ENCODE results near the gene CX3CL1. TPM values are rescaled to one million over a fixed set of nuclear protein-coding genes. Genes with fewer than 3 reads are reported as not detected.
A peak's percentile ranks its signal among the peaks of the same experiment; 100 is the strongest.
"Not testable (repeated sequence)": the region's sequence is repeated elsewhere in the genome, so short reads cannot be mapped to it uniquely, and the experiment has no call there.

The CX3CL1 gene
- total RNA-seq, 1 donor from 2014 or later: 9.6 TPM

DNA sequence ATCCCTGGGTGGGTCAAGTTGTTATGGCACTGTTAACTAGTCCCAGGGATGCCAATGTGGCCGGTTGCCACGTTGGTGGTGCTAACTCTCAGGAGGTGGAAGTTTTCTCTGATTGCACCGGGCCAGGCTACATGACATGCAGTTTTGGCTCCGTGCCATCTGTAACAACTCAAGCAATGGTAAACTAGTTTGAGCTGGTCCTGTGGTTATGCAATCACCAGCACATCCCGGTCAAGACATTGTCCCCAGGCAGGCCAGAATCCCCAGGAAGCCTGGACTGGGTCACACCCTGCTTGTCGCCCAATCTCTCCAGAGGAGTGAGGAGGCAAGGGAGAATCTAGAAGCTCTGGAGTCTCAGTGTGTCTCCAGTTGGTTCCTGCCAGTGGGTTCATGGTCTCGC is 22.2 kb downstream of the CX3CL1 start:
- Histone ChIP-seq H3K36me3 (ENCODE audit: insufficient read depth, low read length) (no peaks in the 10 kb centered on the region), H3K27ac (ENCODE audit: low read depth, low read length) (no peak overlapping the region), H3K4me1 (ENCODE audit: insufficient read depth, low read length) (no peaks in the 10 kb centered on the region), H3K9ac (ENCODE audit: low read length) (no peak overlapping the region), H3K4me3 (ENCODE audit: insufficient read depth, low read depth, low read length) (no peak overlapping the region), H4K20me1 (ENCODE audit: insufficient read depth, low read length) (no peaks in the 10 kb centered on the region), H3K79me2 (ENCODE audit: insufficient read depth, low read length) (no peaks in the 10 kb centered on the region), H2AFZ (ENCODE audit: low read depth, low read length) (peak overlapping the region; percentile 18), H3K27me3 (ENCODE audit: insufficient read depth, low read length) (peaks cover 10% of the 10 kb centered on the region), H3K9me3 (ENCODE audit: insufficient read depth, low read depth, low read length) (peaks cover 3% of the 10 kb centered on the region), H3K4me2 (ENCODE audit: low read length) (no peak overlapping the region)
- Mint-ChIP-seq H3K9me3 (ENCODE audit: unreplicated experiment) (peaks cover 9% of the 10 kb centered on the region), H3K27ac (ENCODE audit: unreplicated experiment) (no peak overlapping the region), H3K4me1 (ENCODE audit: low read depth, unreplicated experiment) (no peaks in the 10 kb centered on the region), H3K4me3 (ENCODE audit: unreplicated experiment) (no peak overlapping the region), H3K36me3 (ENCODE audit: low read depth, unreplicated experiment) (peaks cover 4% of the 10 kb centered on the region), H3K27me3 (ENCODE audit: low read depth, unreplicated experiment) (peaks cover 27% of the 10 kb centered on the region)
- no peak for DNase-seq (ENCODE audit: low read depth)
- FAIRE-seq: no peak
- TF ChIP-seq, protein P1, sequence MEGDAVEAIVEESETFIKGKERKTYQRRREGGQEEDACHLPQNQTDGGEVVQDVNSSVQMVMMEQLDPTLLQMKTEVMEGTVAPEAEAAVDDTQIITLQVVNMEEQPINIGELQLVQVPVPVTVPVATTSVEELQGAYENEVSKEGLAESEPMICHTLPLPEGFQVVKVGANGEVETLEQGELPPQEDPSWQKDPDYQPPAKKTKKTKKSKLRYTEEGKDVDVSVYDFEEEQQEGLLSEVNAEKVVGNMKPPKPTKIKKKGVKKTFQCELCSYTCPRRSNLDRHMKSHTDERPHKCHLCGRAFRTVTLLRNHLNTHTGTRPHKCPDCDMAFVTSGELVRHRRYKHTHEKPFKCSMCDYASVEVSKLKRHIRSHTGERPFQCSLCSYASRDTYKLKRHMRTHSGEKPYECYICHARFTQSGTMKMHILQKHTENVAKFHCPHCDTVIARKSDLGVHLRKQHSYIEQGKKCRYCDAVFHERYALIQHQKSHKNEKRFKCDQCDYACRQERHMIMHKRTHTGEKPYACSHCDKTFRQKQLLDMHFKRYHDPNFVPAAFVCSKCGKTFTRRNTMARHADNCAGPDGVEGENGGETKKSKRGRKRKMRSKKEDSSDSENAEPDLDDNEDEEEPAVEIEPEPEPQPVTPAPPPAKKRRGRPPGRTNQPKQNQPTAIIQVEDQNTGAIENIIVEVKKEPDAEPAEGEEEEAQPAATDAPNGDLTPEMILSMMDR (IDR thresholded peaks at IDR 0.05; ENCODE audit: insufficient read depth, low read depth, low read length): no peak
- no peak for TF ChIP-seq EZH2 (IDR thresholded peaks at IDR 0.05; ENCODE audit: insufficient read depth, low read length)

DNA sequence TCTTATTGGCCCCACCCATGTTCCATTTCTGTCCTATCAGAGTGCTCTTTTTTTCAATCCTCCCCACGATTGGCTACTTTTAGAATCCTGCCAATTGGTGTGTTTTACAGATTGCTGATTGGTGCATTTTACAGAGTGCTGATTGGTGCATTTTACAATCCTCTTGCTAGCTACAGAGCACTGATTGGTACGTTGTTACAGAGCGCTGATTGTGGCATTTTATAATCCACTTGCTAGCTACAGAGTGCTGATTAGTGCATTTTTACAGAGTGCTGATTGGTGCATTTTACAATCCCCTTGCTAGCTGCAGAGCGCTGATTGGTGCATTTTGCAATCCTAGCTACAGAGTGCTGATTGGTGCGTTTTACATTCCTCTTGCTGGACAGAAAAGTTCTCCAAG is 22.7 kb downstream of the CX3CL1 start:
- Mint-ChIP-seq H3K9me3 (ENCODE audit: unreplicated experiment) (peaks cover 9% of the 10 kb centered on the region), H3K27me3 (ENCODE audit: low read depth, unreplicated experiment) (peaks cover 29% of the 10 kb centered on the region), H3K4me1 (ENCODE audit: low read depth, unreplicated experiment) (no peaks in the 10 kb centered on the region), H3K4me3 (ENCODE audit: unreplicated experiment) (no peak overlapping the region), H3K36me3 (ENCODE audit: low read depth, unreplicated experiment) (peaks cover 4% of the 10 kb centered on the region), H3K27ac (ENCODE audit: unreplicated experiment) (no peak overlapping the region)
- no peaks in the 10 kb centered on the region for H3K79me2 ChIP-seq (ENCODE audit: insufficient read depth, low read length)
- no peaks in the 10 kb centered on the region for H4K20me1 ChIP-seq (ENCODE audit: insufficient read depth, low read length)
- H3K27ac ChIP-seq (ENCODE audit: low read depth, low read length): no peak overlapping the region
- no peak overlapping the region for H3K4me2 ChIP-seq (ENCODE audit: low read length)
- no peak overlapping the region for H2AFZ ChIP-seq (ENCODE audit: low read depth, low read length)
- H3K36me3 ChIP-seq (ENCODE audit: insufficient read depth, low read length): no peaks in the 10 kb centered on the region
- no peaks in the 10 kb centered on the region for H3K4me1 ChIP-seq (ENCODE audit: insufficient read depth, low read length)
- H3K9ac ChIP-seq (ENCODE audit: low read length): no peak overlapping the region
- DNase-seq (ENCODE audit: low read depth): no peak
- no peak for TF ChIP-seq EZH2 (IDR thresholded peaks at IDR 0.05; ENCODE audit: insufficient read depth, low read length)
- TF ChIP-seq, protein P1 (IDR thresholded peaks at IDR 0.05; ENCODE audit: insufficient read depth, low read depth, low read length): no peak
- peaks cover 7% of the 10 kb centered on the region for H3K27me3 ChIP-seq (ENCODE audit: insufficient read depth, low read length)
- no peak for FAIRE-seq
- H3K9me3 ChIP-seq (ENCODE audit: insufficient read depth, low read depth, low read length): peaks cover 3% of the 10 kb centered on the region
- no peak overlapping the region for H3K4me3 ChIP-seq (ENCODE audit: insufficient read depth, low read depth, low read length)

DNA sequence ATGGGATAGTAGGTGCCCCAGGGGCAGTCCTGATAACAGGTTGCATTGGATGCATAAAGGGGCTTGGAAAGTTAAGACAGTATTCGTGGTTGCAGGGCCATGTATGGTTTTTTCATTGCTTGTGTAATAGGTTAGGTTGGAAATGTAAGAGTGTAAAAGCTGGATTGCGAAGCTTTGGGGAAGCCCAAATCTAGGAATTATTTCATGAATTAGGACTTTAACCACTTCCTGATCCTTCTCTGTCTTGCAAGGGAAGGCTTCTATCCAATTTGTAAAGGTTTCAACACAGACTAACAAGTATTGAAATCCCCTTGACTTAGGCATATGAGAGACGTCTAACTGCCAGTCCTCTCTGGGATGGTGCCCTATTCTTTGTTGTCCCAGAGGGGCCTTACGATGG is 24.5 kb downstream of the CX3CL1 start:
- H3K4me3 ChIP-seq (ENCODE audit: insufficient read depth, low read depth, low read length): no peak overlapping the region
- H3K79me2 ChIP-seq (ENCODE audit: insufficient read depth, low read length): no peaks in the 10 kb centered on the region
- TF ChIP-seq, protein P1 (IDR thresholded peaks at IDR 0.05; ENCODE audit: insufficient read depth, low read depth, low read length): no peak
- TF ChIP-seq EZH2 (IDR thresholded peaks at IDR 0.05; ENCODE audit: insufficient read depth, low read length): no peak
- H3K27ac ChIP-seq (ENCODE audit: low read depth, low read length): no peak overlapping the region
- Mint-ChIP-seq H3K9me3 (ENCODE audit: unreplicated experiment) (peaks cover 6% of the 10 kb centered on the region), H3K4me3 (ENCODE audit: unreplicated experiment) (no peak overlapping the region), H3K27ac (ENCODE audit: unreplicated experiment) (no peak overlapping the region), H3K4me1 (ENCODE audit: low read depth, unreplicated experiment) (no peaks in the 10 kb centered on the region), H3K36me3 (ENCODE audit: low read depth, unreplicated experiment) (peaks cover 4% of the 10 kb centered on the region), H3K27me3 (ENCODE audit: low read depth, unreplicated experiment) (peaks cover 25% of the 10 kb centered on the region)
- DNase-seq (ENCODE audit: low read depth) (no peak), FAIRE-seq (no peak)
- peaks cover 4% of the 10 kb centered on the region for H3K27me3 ChIP-seq (ENCODE audit: insufficient read depth, low read length)
- H2AFZ ChIP-seq (ENCODE audit: low read depth, low read length): no peak overlapping the region
- H3K4me1 ChIP-seq (ENCODE audit: insufficient read depth, low read length): no peaks in the 10 kb centered on the region
- peaks cover 3% of the 10 kb centered on the region for H3K9me3 ChIP-seq (ENCODE audit: insufficient read depth, low read depth, low read length)
- H3K9ac ChIP-seq (ENCODE audit: low read length): no peak overlapping the region
- no peak overlapping the region for H3K4me2 ChIP-seq (ENCODE audit: low read length)
- H3K36me3 ChIP-seq (ENCODE audit: insufficient read depth, low read length): no peaks in the 10 kb centered on the region
- H4K20me1 ChIP-seq (ENCODE audit: insufficient read depth, low read length): no peaks in the 10 kb centered on the region

DNA sequence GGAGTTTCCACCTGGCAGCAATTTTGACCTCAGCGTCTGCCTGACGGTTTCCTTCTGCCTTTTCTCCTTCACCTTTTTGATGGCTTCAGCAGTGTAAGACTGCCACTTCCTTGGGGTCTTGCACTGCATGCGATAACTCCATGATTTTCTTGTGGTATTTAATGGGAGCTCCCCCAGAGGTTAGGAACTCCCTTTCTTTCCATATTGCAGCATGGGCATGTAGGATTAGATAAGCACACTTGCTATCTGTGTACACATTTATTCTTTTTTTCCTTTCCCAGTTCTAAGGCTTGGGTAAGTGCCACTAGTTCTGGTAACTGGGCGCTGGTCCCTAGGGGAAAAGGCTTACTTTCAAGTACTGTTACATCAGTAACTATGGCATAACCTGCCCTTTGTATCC is 25.2 kb downstream of the CX3CL1 start:
- H3K9me3 Mint-ChIP-seq (ENCODE audit: unreplicated experiment); H3K4me1 ChIP-seq (ENCODE audit: insufficient read depth, low read length); H3K4me3 ChIP-seq (ENCODE audit: insufficient read depth, low read depth, low read length); H3K79me2 ChIP-seq (ENCODE audit: insufficient read depth, low read length); H3K27ac Mint-ChIP-seq (ENCODE audit: unreplicated experiment); H3K4me1 Mint-ChIP-seq (ENCODE audit: low read depth, unreplicated experiment); H4K20me1 ChIP-seq (ENCODE audit: insufficient read depth, low read length); FAIRE-seq; H3K27ac ChIP-seq (ENCODE audit: low read depth, low read length); H2AFZ ChIP-seq (ENCODE audit: low read depth, low read length); H3K36me3 Mint-ChIP-seq (ENCODE audit: low read depth, unreplicated experiment); H3K4me3 Mint-ChIP-seq (ENCODE audit: unreplicated experiment); H3K36me3 ChIP-seq (ENCODE audit: insufficient read depth, low read length); H3K27me3 ChIP-seq (ENCODE audit: insufficient read depth, low read length); DNase-seq (ENCODE audit: low read depth); H3K9ac ChIP-seq (ENCODE audit: low read length); H3K4me2 ChIP-seq (ENCODE audit: low read length); H3K9me3 ChIP-seq (ENCODE audit: insufficient read depth, low read depth, low read length): not testable (repeated sequence)
- peaks cover 25% of the 10 kb centered on the region for H3K27me3 Mint-ChIP-seq (ENCODE audit: low read depth, unreplicated experiment)
